GM04504 (cell line): ENCODE measurements around the gene NOTCH2.
"Not testable (repeated sequence)": the region's sequence is repeated elsewhere in the genome, so short reads cannot be mapped to it uniquely, and the experiment has no call there.

ENCODE experiments used
- DNase-seq: peaks from one replicate; pipeline ENCODE4 v3.0.0-alpha.2; 2012; ENCODE audit warnings: low read depth

The NOTCH2 gene

DNA sequence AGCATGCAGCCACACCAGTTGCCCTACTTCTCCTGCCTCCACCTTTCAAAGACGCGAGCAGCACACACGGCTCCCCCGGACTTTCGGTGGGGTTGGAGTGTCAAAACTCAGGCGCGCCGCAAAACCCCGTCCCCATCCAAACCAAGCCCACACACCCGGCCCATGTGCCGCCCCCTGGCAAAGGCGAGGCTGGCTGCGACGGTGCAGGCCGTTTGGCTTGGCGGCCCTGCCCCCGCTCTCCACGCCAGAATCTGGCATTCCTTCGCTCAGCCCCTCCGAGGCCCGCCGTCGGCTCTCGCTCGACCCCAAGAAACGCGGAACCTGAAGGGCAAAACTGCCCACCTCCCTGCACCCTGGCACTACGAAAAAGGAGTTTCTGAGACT lies 787 bp downstream of the NOTCH2 start:
- not testable (repeated sequence) for DNase-seq

GRCh38 chr1:120048208-120048607 lies 21.3 kb downstream of the NOTCH2 start:
- not testable (repeated sequence) for DNase-seq

DNA sequence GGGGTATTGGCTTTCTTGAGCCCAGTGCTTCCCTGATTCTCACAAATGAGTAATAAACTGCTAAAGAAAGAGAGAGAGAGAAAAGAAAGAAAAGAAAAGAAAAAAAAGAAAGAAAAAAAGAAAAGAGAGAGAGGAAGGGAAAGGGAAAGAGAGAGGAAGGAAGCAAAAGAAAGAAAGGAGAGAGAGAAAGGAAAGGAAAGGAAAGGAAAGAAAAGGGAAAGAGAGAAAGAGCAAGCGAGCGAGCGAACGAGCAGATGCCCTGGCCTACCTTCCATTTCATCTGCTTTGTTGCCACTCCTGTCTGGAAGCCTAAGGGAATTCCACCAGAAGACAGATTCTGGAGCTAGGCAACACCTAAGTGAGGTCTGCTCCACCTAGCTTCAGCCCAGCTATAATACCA lies 27.7 kb downstream of the NOTCH2 start:
- DNase-seq = not testable (repeated sequence)

- not testable (repeated sequence) for DNase-seq
These were observed 37.2 kb downstream of the NOTCH2 start for GRCh38 chr1:120032253-120032652.

- not testable (repeated sequence) for DNase-seq
These were observed 45.7 kb downstream of the NOTCH2 start for GRCh38 chr1:120023791-120024190.

DNA sequence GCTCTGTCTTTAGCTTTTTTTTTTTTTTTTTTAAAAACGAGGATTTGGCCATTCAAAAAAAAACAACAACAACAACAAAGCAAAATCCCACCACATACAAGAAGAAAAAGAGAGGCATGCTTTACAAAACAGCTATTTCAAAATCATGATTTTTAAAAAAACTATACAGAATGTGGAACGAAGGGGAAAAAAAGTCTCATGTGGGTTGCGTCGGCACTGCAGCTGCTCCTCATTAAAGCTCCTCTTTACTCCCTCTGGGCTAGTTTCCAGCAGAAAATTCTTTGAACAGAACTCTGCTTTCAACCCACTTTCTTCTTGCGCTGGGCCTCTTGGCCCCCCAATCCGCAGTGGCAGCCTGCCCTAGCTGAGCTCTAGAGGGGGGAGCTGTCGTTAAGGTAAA lies 54.5 kb downstream of the NOTCH2 start:
- not testable (repeated sequence) for DNase-seq

DNA sequence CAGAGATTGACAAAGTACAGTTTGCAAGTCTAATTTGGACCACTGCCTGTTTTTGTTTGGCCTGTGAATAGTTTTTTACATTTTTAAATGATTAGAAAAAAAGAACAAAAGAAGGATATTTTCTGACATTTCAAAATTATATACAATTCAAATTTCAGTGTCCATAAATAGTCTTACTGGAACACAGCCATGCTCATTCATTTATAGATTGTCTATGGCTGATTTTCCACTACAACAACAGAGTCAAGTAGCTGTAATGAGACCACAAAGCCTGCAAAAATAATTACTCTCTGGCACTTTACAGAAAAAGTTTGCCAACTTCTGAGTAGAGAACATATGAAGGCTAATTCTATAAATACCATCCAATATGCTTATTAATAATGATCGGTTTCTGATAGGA lies 61.1 kb downstream of the NOTCH2 start:
- DNase-seq = not testable (repeated sequence)

DNA sequence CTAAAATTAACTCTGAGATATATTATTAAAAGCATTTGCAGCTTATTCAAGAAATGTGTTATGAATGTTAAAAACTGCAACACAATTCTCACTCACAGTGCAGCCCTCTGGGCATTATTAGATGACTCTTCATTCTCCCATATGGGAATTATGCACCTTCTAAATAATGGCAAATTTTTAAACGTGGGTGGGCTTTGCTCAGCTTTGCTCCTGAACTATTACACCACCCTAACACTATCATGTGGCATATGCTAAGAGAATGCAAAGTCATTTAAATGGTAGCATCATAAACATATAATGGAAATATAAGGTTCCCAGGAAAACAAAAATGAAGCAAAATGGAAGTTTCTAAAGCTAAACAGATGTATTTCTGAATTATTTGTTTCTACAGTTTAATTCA lies 61.6 kb downstream of the NOTCH2 start:
- DNase-seq = not testable (repeated sequence)

DNA sequence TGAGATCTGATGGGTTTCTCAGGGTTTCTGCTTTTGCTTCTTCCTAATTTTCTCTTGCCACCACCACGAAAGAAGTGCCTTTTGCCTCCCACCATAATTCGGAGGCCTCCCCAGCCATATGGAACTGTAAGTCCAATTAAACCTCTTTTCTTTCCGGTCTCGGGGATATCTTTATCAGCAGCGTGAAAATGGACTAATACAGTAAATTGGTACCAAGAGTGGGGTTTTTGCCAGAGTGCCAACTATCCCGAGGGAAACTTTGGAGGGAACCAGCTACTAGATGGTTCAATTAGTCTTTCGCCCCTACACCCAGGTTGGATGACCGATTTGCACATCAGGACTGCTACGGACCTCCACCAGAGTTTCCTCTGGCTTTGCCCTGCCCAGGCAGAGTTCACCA lies 68.4 kb downstream of the NOTCH2 start:
- DNase-seq = not testable (repeated sequence)

DNA sequence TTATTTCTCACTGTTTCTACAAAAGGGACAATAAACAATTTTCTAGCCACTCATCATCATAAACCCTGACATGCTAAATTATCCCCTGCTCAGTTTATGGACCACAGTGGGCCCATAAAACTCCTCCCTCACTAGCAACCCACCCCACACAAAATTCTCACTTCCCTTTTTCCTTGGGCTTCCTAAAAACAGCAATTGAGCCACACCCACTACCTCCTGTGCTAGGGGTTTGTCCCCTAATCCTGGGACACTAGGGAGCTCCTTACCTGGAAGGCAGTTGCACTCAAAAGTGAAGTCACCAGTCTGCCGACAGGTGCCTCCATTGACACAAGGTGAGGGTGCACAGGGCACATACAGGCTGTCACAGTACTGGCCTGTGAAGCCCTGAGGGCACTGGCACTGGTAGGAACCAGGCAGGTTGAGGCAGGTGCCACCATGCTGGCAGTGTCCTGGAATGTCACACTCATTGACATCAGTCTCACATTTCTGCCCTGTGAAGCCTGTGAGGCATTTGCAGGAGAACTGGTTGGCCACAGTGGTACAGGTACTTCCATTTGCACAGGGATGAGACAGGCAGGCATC lies 72.6 kb downstream of the NOTCH2 start:
- not testable (repeated sequence) for DNase-seq

DNA sequence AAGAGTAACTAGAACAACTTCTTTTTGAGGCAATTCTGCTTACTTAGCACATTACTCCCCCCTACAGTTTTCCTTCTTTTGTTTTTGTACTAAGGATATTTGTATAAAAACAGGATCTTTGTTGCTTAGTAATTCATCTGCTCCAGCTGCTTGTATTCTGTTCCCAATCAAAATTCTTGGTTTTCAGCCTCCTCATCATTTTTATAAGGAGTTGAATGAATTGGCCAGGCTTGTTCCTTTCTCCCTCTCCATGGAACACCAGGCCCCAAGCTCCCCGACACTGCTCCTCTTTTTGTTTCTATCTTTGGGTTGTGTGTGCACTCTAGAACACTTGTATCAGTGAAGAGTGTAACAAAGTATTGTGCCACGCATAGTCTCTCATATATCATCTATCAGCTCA lies 73.5 kb downstream of the NOTCH2 start:
- DNase-seq = not testable (repeated sequence)

DNA sequence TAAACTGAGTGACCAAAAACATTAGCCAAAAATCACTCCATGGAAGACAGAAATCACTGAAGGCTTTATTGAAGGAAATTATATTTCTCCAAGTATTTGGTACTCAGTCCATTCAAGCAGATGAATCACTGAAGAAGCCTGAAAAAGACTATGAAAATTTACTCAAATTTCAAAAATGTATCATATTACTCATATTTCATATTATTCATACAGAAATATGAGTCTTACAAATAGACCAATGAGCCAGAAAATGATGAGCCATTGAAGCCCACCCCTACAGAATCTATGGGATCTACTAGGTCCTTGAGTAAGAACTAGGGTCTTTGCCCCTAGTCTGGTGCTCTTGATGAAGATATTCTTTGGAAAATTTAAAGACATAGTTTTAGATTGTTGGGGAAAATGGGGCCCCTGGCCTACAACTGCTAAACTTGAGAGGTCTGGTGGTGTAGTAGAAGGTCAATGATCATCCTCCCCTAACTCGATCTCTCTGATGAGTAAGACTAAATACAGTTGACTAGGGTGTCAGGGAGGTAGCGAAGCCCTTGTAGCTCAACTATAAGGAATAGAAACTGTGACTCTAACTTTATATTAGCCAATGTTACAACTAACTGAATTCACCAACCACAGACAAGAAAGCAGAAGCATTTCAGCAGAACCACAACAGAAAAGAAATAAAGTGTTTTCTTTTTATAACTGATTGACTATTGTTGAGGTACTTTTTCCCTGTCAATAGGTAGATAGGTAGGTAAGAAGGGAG lies 81.0 kb downstream of the NOTCH2 start:
- no peak for DNase-seq

DNA sequence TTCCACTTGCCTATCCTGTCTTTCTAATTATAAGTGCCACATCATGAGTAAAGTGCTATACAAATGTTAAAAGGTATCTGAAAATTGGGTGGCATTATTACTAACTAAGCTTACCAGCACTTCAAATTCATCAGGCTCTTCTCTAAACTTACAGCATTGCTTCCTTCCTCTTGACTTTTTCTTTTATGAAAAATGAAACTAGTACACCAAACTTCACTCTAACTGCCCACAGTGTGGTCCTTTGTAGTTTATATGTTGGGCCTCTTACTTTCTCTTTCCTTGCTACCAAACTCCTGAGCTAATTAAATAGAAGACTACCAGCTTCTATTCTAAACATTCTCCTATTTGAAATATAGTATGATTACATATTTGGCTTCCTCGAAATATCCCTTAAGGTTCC lies 81.8 kb downstream of the NOTCH2 start:
- DNase-seq = no peak

DNA sequence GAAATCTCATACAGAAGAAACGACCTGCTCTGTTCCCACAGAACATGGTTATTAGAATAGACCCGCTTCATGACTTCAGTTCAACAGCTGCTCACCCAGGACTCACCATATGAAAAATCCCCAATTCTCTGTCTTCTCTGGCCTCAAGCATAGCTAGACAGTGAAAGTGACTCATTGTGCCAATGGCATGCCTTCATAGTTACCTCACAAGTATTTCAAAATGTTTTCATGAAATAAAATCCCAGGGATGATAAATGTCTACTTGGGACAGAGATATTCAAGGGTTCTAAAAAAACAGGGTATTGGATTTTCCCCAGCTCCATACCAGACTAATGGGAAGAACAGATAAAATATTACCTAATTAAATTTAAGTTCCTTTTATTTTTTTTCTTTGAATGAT lies 82.3 kb downstream of the NOTCH2 start:
- DNase-seq = peak; percentile 81

- DNase-seq = no peak
These were observed 83.4 kb downstream of the NOTCH2 start for GRCh38 chr1:119986007-119986497.

- DNase-seq = no peak
These were observed 84.7 kb downstream of the NOTCH2 start for GRCh38 chr1:119984771-119985170.

- DNase-seq = peak; percentile 55
These were observed 87.3 kb downstream of the NOTCH2 start for GRCh38 chr1:119981986-119982815.

DNA sequence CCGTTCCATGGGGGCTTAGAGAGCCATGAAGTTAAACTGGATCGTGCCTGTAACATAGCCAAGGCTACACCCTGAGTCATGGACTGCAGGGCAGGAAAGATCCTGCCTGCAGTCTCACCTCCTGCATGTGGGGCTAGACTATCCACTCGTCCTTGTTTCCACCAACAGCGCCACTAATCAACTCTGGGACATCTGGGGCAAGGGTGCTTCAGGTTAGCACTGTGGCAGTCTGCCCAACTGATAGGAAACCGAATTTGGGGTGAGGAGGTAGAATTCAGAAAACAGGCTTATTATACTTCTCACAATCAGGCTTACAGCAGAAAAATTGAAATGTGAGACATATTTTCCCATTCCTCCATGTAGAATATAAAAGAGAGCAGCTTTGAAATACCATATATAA lies 88.0 kb downstream of the NOTCH2 start:
- no peak for DNase-seq

DNA sequence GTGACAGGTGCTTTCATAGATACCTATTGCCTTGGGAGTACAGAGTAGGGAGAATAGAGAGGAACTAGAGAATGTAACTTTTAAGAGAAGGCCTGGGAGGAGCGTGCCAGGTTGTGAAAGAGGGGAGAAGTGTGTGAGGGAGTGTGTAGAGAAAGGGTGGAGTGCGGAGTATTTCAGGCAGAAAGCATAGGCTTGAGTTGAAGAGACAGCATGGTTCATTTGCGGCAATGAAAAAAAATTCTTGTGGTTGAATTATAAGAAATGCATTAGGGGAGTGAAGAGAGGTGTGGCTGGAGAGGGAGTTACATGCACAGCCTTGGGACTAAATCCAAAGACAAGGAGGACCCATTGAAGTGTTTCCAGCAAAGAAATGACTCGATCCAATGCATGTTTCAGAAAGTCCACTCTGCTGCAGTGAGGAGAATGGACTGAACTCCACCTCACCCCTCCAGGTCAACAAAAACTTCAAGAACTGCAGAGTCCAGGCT lies 91.4 kb downstream of the NOTCH2 start:
- DNase-seq = no peak

DNA sequence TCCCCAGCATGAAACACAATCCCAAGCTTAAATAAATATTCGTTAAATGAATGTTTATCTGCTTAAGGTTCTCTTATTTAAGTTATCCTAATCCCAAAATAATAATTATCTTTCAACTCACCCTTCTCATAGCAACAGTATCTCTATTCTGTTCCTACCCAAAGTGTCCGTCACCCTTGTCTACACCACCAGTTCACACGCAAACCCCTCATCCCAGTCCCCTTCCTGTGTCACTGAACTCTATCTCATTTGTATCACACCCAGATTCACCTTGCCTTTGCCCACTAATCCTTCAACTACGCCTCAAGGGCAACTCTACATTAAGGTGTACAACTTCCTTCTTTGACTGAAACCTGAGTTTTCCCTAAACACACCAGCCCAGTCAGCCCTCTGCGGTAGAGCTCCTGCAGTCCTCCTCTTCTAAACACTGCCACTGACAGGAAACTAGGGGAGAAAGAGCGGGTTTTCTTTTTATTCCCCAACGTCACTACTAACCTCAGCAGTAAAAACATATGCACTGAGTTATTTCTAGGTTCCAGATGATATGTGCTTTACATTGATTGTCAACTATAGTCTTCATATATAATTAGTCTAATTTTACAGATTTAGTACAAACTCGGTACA lies 92.2 kb downstream of the NOTCH2 start:
- DNase-seq = not testable (repeated sequence)

- DNase-seq = peak; percentile 60
These were observed 93.7 kb downstream of the NOTCH2 start for GRCh38 chr1:119975582-119976254.
